ENCODE measurements around the gene COG3.

Gene COG3

GRCh38 chr13:45508776-45509175 lies 44.0 kb downstream of the COG3 start:
- no peak for DNase-seq

GRCh38 chr13:45510672-45511071 lies 45.9 kb downstream of the COG3 start:
- no peak for DNase-seq

GRCh38 chr13:45511310-45512097 lies 46.8 kb downstream of the COG3 start:
- DNase-seq: no peak

GRCh38 chr13:45512098-45512496 lies 47.4 kb downstream of the COG3 start:
- no peak for DNase-seq

- DNase-seq: no peak
Observed at GRCh38 chr13:45516757-45517156, 52.0 kb downstream of the COG3 start.

- no peak for DNase-seq
Observed at GRCh38 chr13:45518525-45519245, 53.9 kb downstream of the COG3 start.

- DNase-seq: no peak
Observed at GRCh38 chr13:45519493-45519892, 54.8 kb downstream of the COG3 start.

DNA sequence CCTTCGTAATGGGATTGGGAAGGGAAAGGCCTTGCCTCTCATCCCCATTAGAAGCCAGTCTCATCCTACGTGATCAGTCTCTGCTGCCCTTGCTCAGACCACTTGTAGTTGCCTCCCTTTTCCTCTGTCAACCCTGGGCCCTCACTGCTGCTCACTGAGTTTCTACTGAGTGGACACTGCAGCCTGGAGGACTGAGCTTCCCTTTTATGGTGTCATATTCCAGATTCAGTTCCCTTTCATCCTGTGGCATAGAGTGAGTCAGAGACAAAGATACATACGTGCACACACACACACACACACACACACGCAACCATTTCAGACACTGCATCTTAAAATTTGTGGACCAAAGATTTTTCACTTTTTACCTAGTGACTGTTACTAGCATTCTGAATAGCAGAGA lies 56.6 kb downstream of the COG3 start:
- no peak for DNase-seq

DNA sequence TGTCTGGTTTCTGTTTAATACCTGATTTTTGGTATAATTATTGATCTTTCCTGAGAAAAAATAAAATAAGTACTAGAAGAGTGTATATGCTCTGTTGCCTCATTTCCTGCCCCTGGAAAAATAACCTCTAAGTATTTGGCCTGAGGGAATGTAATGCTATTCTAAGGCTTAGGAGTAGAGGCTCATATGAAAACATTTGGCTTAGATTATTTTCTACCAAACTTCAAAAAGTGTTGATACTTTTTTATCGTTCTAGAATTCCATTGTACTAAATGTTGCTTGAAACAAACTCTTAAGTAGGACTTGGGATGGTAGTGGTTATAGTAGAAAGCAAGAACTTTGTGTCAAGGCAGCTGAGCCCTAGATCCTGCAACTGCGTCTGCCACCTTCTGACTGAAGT lies 57.8 kb downstream of the COG3 start:
- DNase-seq: no peak

GRCh38 chr13:45527699-45528462 lies 63.1 kb downstream of the COG3 start:
- DNase-seq: no peak

DNA sequence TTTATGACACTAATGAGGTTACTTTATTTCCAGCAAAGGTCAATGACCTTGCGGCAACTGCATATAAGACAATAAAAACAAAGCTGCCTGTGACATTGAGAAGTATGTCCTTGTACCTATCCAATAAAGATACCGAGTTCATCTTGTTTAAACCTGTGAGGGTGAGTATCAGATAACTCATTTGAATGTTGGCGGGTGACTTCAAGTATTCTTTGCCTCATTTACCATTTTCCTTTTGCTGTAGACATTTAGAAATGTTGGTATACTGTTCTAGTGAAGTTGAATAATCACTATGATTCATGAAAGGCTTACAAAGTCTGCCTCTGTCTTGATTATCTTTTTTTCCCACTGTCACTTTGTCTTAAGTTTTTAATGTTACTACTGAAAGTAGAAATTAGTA lies 65.0 kb downstream of the COG3 start:
- no peak for DNase-seq

- no peak for DNase-seq
Observed at GRCh38 chr13:45534604-45535003, 69.9 kb downstream of the COG3 start.

DNA sequence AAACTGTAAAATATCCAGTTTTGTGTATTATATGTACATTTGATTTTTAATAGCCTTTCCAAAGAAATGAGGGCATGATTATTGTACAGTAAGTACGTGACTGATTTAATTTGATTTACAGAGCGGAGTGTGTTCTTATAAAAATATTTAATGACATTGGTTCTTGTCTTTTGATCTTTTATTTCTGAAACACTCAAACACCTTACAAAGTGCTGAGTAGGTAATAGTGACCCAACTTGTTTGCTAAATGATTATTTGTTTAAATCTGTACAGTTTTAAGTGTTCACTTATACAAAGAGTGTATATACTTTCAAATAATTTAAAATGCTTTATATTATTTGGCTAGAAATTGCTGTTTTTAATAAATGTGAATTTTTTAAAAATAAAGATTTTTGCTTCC lies 71.5 kb downstream of the COG3 start:
- no peak for DNase-seq

DNA sequence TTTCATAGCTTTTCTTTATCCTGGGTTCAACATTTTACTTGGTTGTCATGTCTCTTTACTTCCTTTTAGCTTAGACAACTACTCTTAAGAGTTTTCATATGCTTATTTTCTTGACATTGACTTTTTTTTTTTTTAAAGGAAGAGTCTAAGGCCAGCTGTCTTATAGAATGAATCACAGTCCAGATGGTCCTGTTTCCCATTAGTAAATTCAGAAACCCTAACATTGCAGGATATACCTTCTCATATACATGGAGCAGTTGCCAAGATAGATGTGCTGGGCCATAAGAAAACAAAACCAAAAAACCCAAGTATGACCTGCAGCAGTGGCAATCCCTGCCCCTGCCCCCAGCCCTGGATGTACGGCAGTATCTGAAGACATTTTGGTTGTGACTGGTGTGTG lies 72.8 kb downstream of the COG3 start:
- DNase-seq: no peak

DNA sequence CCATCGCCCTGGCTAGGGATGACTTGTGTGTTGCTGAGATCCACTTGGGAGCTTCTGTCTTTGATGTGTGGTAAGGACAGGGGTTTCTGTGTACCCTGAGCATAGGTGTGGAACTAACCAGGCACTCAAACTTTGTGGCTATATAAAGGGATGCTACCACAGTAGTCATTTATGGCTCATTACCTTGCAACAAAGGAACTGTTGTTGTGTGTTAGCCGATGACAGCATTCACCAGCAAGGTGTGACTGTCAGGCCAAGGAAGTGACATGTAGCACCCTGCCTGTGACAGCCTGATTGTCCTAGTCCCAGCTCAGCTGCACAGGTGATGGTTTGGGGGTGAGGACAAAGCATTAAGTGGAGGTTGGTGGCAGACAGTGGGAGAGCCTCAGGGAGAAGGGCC lies 73.6 kb downstream of the COG3 start:
- DNase-seq: no peak

DNA sequence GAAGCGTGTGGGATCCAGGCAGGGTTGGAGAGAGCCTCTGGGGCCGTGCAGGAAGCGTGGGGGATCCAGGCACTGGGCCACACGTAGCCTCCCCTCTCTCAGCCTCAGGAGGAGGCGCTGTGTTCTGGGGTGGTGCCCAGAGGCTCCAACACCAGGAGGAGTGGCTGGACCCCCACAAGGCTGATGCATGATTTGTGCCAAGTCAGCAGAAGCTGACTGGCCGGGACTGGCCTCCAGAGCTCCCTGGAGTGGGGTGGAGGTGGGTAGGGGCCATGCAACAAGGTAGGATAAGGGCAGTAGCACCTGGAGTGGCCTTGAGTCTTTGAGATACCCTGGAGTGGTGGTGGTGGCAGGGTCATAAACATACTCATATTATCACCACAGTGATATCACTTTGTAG lies 75.5 kb downstream of the COG3 start:
- DNase-seq: no peak

DNA sequence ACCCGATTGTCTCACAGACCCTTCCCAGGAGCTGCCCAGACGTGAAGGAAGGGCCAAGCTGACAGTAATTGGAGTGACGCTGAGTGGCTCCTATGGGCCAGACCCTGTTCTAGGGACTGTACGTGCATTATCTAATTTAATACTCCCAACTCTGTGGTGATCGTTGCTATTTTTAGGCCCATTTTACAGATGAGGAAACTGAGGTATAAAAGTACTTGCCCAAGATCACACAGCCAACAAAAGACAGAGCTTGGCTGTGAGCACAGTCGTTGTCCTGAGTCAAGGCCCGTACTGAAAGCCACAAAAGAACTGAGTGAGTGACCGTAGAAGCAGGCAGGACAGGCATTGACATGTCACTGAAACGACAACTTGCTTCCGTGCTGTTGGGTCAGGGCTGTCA lies 76.1 kb downstream of the COG3 start:
- DNase-seq: no peak

GRCh38 chr13:45541806-45542205 lies 77.1 kb downstream of the COG3 start:
- DNase-seq: no peak

GRCh38 chr13:45542391-45542790 lies 77.7 kb downstream of the COG3 start:
- no peak for DNase-seq

DNA sequence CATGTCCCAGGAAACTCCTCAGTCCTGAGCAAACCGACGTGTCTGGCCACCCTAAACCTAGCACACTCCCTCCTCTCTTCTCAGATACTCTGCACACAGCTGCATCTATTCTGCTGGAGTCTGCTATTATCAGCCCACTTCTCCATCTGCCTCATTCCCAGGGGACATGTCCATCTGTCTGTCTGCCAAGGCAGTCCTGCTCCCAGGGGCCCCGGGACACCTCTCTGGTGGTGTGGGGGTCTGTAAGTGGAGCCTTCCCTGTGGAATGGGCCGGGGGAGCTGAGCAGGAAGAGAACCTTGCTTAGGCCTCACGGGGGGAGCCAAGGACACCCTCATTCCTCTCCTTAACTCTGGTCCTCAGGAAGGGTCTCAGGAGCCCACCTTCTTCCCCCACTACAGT lies 78.1 kb downstream of the COG3 start:
- no peak for DNase-seq

GRCh38 chr13:45544520-45544919 lies 79.8 kb downstream of the COG3 start:
- no peak for DNase-seq

- no peak for DNase-seq
Observed at GRCh38 chr13:45545686-45546409, 81.1 kb downstream of the COG3 start.

- DNase-seq: no peak
Observed at GRCh38 chr13:45546410-45546765, 81.6 kb downstream of the COG3 start.

All from activated naive CD4-positive, alpha-beta T cell treated with anti-CD3 and anti-CD28 coated beads, Interleukin-2, amount 50 U/mL, for 16 hours (primary cell).